GM12878 (cell line): Measurements from ENCODE around the gene CCDC54.

Experiments
- BCL11A ChIP-seq: IDR thresholded peaks from 2 replicates; pipeline ENCODE4 v1.6.1; 2011; ENCODE audit warnings: low read depth, low read length
- CHD2 ChIP-seq: IDR thresholded peaks from 2 replicates; pipeline ENCODE4 v1.6.1; 2011; ENCODE audit warnings: low read depth, low read length, improper control_type of control experiment, borderline replicate concordance
- EGR1 ChIP-seq, 2 experiments: IDR thresholded peaks; 1 replicate in 1 of 2; 2 replicates in 1 of 2; pipeline ENCODE4 v1.6.1; 2011 to 2012; ENCODE audit warnings: low read depth in 2 of 2, low read length in 2 of 2, borderline replicate concordance in 1 of 2, mild to moderate bottlenecking in 1 of 2, moderate library complexity in 1 of 2
- FOS ChIP-seq: IDR thresholded peaks from 3 replicates; pipeline ENCODE4 v1.6.1; 2011; ENCODE audit warnings: borderline replicate concordance; ENCODE audit not compliant: insufficient read length; ENCODE audit errors: extremely low read depth
- JUND ChIP-seq: IDR thresholded peaks from 2 replicates; pipeline ENCODE4 v1.6.1; 2012; ENCODE audit warnings: low read depth, mild to moderate bottlenecking, low read length, improper control_type of control experiment, moderate library complexity
- MXI1 ChIP-seq: fragments of 150-350 bp; IDR thresholded peaks from 2 replicates; pipeline ENCODE4 v1.6.1; 2011; ENCODE audit warnings: low read depth, mild to moderate bottlenecking, inconsistent platforms, low read length, improper control_type of control experiment
- NBN ChIP-seq: fragments of 450-650 bp; IDR thresholded peaks from 2 replicates; pipeline ENCODE4 v1.6.1; 2016
- POLR2AphosphoS5 ChIP-seq: IDR thresholded peaks from 2 replicates; pipeline ENCODE4 v1.6.1; 2011; ENCODE audit warnings: mild to moderate bottlenecking, low read length, inconsistent platforms
- SP1 ChIP-seq: IDR thresholded peaks from one replicate; pipeline ENCODE4 v1.6.1; 2011; ENCODE audit warnings: low read depth, low read length
- ZNF622 ChIP-seq: fragments of 450-650 bp; IDR thresholded peaks from 2 replicates; pipeline ENCODE4 v1.6.1; 2017; ENCODE audit warnings: mild to moderate bottlenecking, inconsistent platforms
- ZZZ3 ChIP-seq: IDR thresholded peaks from 2 replicates; pipeline ENCODE4 v1.6.1; 2011; ENCODE audit warnings: low read depth; ENCODE audit not compliant: control insufficient read depth, insufficient read length
- TF ChIP-seq, protein P1 (sequence below), 3 experiments: IDR thresholded peaks in 2 of 3; conservative IDR thresholded peaks in 1 of 3; 2 replicates each; pipeline ENCODE4 v1.5.1; 2011; ENCODE audit warnings: low read depth in 3 of 3, low read length in 3 of 3, mild to moderate bottlenecking in 3 of 3, control low read depth in 2 of 3, moderate library complexity in 2 of 3, inconsistent platforms in 1 of 3, mixed read lengths in 1 of 3; ENCODE audit not compliant: control insufficient read depth in 2 of 3, insufficient read depth in 1 of 3; ENCODE audit errors: extremely low read depth in 1 of 3

DNA sequence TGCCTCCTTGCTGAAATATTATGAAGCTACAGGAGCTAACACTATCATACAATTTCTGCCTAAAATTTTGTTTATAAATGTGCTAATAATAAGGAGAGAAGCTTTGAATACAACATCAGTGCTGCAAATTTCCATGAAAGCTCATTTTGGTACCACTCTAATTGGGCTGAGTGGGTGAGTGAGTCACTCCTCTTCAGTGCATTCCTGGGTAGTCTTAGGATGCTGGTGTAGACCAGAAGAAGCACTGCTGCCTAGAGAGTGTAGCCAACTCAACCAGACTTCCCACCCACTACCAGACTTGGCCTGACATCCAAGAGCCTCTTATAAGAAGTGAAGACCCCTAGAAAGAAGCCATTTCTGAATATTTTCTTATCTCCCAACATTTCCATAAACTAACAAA, 32.5 kb upstream of the CCDC54 start:
- TF ChIP-seq JUND, result no peak
- TF ChIP-seq BCL11A, result no peak
- TF ChIP-seq ZNF622, result no peak
- no peak for TF ChIP-seq POLR2AphosphoS5
- TF ChIP-seq, protein P1, sequence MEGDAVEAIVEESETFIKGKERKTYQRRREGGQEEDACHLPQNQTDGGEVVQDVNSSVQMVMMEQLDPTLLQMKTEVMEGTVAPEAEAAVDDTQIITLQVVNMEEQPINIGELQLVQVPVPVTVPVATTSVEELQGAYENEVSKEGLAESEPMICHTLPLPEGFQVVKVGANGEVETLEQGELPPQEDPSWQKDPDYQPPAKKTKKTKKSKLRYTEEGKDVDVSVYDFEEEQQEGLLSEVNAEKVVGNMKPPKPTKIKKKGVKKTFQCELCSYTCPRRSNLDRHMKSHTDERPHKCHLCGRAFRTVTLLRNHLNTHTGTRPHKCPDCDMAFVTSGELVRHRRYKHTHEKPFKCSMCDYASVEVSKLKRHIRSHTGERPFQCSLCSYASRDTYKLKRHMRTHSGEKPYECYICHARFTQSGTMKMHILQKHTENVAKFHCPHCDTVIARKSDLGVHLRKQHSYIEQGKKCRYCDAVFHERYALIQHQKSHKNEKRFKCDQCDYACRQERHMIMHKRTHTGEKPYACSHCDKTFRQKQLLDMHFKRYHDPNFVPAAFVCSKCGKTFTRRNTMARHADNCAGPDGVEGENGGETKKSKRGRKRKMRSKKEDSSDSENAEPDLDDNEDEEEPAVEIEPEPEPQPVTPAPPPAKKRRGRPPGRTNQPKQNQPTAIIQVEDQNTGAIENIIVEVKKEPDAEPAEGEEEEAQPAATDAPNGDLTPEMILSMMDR (IDR thresholded peaks at IDR 0.05 in 2 of 3, conservative IDR thresholded peaks at IDR 0.05 in 1 of 3; ENCODE audit: control insufficient read depth in 2 of 3, extremely low read depth in 1 of 3, insufficient read depth in 1 of 3, low read depth in 3 of 3, low read length in 3 of 3), result no peak
- no peak for TF ChIP-seq CHD2
- no peak for TF ChIP-seq MXI1
- no peak for TF ChIP-seq EGR1 (IDR thresholded peaks at IDR 0.05; ENCODE audit: borderline replicate concordance in 1 of 2, low read depth in 2 of 2, low read length in 2 of 2)
- TF ChIP-seq FOS, result no peak
- no peak for TF ChIP-seq ZZZ3
- no peak for TF ChIP-seq SP1
- TF ChIP-seq NBN, result no peak
